Stimulated activated naive CD8-positive, alpha-beta T cell treated with anti-CD3 and anti-CD28 coated beads, Interleukin-15, amount 100 ng/mL, for 72 hours (primary cell): ENCODE data around the gene MAML2.

ENCODE experiments used
- ATAC-seq: fragments of 150-1000 bp; cut with Tn5 transposase; 2 replicates; pipeline ENCODE4 v1.10.0; 2021; ENCODE audit warnings: mild to moderate bottlenecking, moderate library complexity
- DNase-seq, 2 donors: peaks; one replicate each; pipeline ENCODE4 v3.0.0; 2021 to 2022
- H3K27ac Mint-ChIP-seq, 2 donors: one replicate each; pipeline ENCODE4 v1.8.0; 2022; ENCODE audit warnings: mild to moderate bottlenecking in 2 of 2, mixed read lengths in 2 of 2, moderate library complexity in 2 of 2
- H3K27me3 Mint-ChIP-seq: one replicate; pipeline ENCODE4 v1.8.0; 2022; ENCODE audit warnings: mixed read lengths
- H3K4me1 Mint-ChIP-seq: one replicate; pipeline ENCODE4 v1.8.0; 2022; ENCODE audit warnings: mild to moderate bottlenecking, mixed read lengths
- H3K4me3 Mint-ChIP-seq, 2 donors: one replicate each; pipeline ENCODE4 v1.8.0; 2022; ENCODE audit warnings: mild to moderate bottlenecking in 2 of 2, mixed read lengths in 2 of 2, moderate library complexity in 1 of 2
- H3K9me3 Mint-ChIP-seq, 2 donors: one replicate each; pipeline ENCODE4 v1.8.0; 2022; ENCODE audit warnings: mixed read lengths in 2 of 2

Gene MAML2

DNA sequence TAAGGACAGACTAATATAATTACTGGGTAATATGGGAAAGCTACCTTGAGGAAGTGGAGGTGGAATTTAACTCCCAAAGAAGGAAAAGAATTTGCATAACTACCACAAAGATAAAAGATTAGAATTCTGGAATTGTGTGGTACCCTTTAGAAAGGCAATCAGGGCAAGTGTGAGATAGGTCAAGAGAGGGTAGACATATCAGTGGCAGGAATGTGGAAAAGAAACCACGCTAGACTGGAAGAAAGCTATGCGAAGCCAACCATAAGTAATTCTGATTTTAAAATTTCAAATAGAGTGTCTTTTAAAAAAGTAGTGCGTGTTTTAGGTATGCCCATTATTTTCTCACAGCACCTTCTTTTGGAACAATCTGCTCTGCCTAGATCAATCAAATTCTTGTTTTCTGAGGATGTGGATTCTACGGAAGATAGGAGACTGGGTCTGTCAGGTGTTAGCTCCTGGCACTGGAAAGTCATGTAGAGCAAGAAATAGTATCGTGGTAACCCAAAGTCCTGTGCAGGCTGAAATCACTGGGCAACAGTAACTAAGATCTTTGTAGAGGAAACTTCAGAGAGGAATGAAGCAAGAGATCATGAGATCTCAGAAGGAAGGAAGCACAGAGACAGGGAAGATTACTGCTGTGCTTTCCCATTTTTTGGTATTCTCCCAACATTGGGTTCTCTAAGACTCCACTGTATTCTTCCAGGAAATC, 307.8 kb downstream of the MAML2 start:
- H3K4me1 Mint-ChIP-seq = peaks cover 38% of the 10 kb centered on the region
- H3K27ac Mint-ChIP-seq = no peak overlapping the region

GRCh38 chr11:96033599-96033998, 309.4 kb downstream of the MAML2 start:
- ATAC-seq (no peak), DNase-seq (no peak)
- no peak overlapping the region for H3K27ac Mint-ChIP-seq
- no peak overlapping the region for H3K4me3 Mint-ChIP-seq
- no peaks in the 10 kb centered on the region for H3K27me3 Mint-ChIP-seq
- no peaks in the 10 kb centered on the region for H3K9me3 Mint-ChIP-seq
- H3K4me1 Mint-ChIP-seq = peaks cover 48% of the 10 kb centered on the region

More for the DNA sequence above, 307.8 kb downstream of the MAML2 start:
- Mint-ChIP-seq H3K9me3 (no peaks in the 10 kb centered on the region), H3K27me3 (no peaks in the 10 kb centered on the region), H3K4me3 (no peak overlapping the region)
- DNase-seq (no peak), ATAC-seq (no peak)

DNA sequence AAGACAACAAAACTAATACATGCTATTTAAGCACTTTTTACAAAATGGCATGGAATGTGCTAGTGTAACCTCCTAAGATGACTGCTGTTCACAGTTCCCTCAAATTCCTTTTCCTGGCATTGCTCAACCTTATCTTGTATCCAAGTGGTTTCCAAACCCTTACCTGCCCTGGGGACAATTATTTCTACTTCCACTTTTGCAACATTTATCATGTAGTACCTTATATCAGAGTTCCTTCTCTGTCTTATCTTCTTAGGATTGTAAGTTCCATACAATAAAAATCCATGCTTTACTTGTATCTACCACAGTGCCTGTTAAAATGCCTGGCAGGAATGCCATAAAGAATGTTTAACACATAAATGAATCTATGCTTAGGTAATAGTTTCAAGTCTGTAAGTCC, 309.9 kb downstream of the MAML2 start:
- H3K27ac Mint-ChIP-seq = no peak overlapping the region
- no peaks in the 10 kb centered on the region for H3K27me3 Mint-ChIP-seq
- peaks cover 48% of the 10 kb centered on the region for H3K4me1 Mint-ChIP-seq

GRCh38 chr11:96028746-96029145, 314.2 kb downstream of the MAML2 start:
- ATAC-seq = no peak
- no peak overlapping the region for H3K27ac Mint-ChIP-seq

More for the DNA sequence above, 309.9 kb downstream of the MAML2 start:
- ATAC-seq = no peak
- no peak for DNase-seq
- Mint-ChIP-seq H3K4me3 (no peak overlapping the region), H3K9me3 (no peaks in the 10 kb centered on the region)

GRCh38 chr11:96027021-96027420, 316.0 kb downstream of the MAML2 start:
- Mint-ChIP-seq H3K4me3 (no peak overlapping the region), H3K9me3 (no peaks in the 10 kb centered on the region), H3K4me1 (peaks cover 48% of the 10 kb centered on the region), H3K27ac (no peak overlapping the region), H3K27me3 (no peaks in the 10 kb centered on the region)
- DNase-seq = no peak
- ATAC-seq = no peak

More at GRCh38 chr11:96028746-96029145, 314.2 kb downstream of the MAML2 start:
- H3K9me3 Mint-ChIP-seq = no peaks in the 10 kb centered on the region
- no peak for DNase-seq
- H3K27me3 Mint-ChIP-seq = no peaks in the 10 kb centered on the region
- peaks cover 46% of the 10 kb centered on the region for H3K4me1 Mint-ChIP-seq
- no peak overlapping the region for H3K4me3 Mint-ChIP-seq

- no peaks in the 10 kb centered on the region for H3K9me3 Mint-ChIP-seq
- no peak for DNase-seq
- no peaks in the 10 kb centered on the region for H3K27me3 Mint-ChIP-seq
- no peak overlapping the region for H3K4me3 Mint-ChIP-seq
- no peak overlapping the region for H3K27ac Mint-ChIP-seq
- H3K4me1 Mint-ChIP-seq = peaks cover 48% of the 10 kb centered on the region
- ATAC-seq = no peak
Observed at GRCh38 chr11:96026310-96026709, 316.7 kb downstream of the MAML2 start.

DNA sequence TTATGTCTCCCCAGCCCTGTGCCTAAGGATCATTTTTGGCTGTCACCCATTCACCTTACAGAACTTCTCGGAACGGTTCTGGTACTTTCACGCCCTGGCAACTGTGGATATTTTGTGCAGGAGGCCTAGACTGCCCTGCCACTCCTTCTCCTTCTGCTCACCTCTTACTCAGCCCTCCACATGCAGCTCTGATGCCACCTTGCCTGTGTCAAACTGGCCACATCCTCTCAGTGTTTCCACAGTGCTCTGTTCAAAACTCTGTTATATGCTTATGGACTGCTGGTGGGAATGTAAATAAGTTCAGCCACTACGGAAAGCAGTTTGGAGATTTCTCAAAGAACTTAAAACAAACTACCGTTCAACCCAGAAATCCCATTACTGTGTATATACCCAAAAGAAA, 318.3 kb downstream of the MAML2 start:
- Mint-ChIP-seq H3K27ac (peak overlapping the region in 1 of 2 donors; percentile 14), H3K4me1 (peaks cover 52% of the 10 kb centered on the region), H3K4me3 (no peak overlapping the region), H3K9me3 (no peaks in the 10 kb centered on the region), H3K27me3 (no peaks in the 10 kb centered on the region)
- ATAC-seq (peak; percentile 54), DNase-seq (no peak)

GRCh38 chr11:96023275-96023674, 319.7 kb downstream of the MAML2 start:
- peaks cover 47% of the 10 kb centered on the region for H3K4me1 Mint-ChIP-seq
- DNase-seq (no peak), ATAC-seq (no peak)
- H3K9me3 Mint-ChIP-seq = no peaks in the 10 kb centered on the region
- H3K4me3 Mint-ChIP-seq = no peak overlapping the region
- no peaks in the 10 kb centered on the region for H3K27me3 Mint-ChIP-seq
- H3K27ac Mint-ChIP-seq = no peak overlapping the region

DNA sequence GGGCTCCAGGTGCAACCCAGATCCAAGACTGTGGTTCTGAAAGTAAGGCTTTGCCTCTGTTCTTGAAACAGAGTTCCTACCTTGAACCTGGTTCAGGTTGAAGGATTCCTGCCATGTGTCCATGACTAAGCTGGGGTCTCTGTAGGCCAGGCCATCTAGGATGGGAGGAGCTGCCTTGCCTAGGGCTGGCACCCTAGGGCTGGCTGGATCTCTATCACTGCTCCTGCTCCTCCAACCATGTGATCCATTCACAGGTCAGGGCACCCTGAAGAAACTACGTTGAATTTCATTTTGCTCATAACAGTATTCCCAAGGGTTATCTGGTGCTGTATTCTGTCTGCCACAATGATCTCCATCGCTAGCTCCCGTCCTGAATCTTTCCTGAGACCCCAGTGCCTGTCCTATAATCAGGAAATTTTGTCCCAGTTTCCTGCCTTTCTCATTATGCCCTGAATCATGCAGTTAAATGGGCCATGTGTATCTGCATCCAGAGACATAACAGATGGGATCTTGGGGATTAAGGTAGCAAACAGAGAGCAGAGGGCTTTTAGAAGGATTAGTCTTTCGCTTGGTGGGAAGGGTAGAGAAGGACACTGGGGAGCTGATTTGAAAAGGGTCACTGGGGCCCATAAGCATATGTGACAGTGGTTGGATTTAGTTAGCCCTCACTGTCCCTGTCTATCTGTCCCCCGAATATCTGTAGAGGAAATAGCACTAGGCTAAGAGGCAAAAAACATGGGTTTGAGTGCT, 320.9 kb downstream of the MAML2 start:
- DNase-seq (no peak), ATAC-seq (no peak)
- H3K4me3 Mint-ChIP-seq = no peak overlapping the region
- H3K27ac Mint-ChIP-seq = peak overlapping the region in 1 of 2 donors; percentile 41
- H3K9me3 Mint-ChIP-seq = no peaks in the 10 kb centered on the region
- H3K4me1 Mint-ChIP-seq = peaks cover 41% of the 10 kb centered on the region
- H3K27me3 Mint-ChIP-seq = no peaks in the 10 kb centered on the region

DNA sequence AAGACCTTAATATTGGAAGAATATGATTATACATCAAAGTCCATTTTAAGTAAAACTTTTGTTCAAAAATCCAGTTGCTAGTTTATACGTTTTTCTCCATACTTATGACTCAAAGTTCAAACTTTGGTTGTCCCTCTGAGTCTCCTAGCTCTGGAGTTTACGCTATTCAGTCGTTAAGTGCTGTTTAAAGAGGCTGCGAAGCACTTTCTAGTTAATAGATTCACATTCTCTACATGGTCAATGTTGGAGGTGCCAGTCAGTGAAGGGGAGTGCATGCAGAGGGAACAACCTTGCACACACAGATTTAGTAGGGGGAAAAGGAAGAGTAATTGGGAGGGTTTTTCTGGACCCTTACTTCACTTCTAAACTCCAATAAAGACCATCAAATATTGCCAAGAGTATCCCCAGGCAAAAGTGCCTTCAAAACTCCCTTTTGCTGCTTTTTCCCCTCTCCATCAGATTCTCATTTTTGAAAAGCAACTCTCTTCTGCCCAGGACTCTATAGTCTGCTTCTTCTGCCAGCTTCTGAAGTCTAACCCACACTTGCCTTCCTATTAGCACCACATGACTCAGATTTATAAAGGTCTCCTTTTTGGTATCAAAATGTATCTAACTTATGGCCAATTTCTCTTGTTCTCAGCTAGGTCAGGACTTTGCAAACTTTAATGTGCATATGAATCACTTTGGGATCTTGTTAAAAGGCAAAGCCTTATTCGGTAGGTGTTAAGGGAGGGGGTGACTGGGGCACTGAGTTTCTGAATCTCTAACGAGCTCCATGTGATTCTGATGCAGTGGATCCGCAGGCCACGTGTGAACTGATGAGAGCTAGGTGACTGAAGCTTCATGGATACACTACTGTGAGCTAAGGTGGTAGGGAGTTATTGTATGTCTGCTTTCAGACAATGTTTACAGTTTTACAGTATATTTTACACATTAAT, 322.9 kb downstream of the MAML2 start:
- no peak overlapping the region for H3K4me3 Mint-ChIP-seq
- peaks cover 46% of the 10 kb centered on the region for H3K4me1 Mint-ChIP-seq
- ATAC-seq = peak; percentile 27
- H3K27ac Mint-ChIP-seq = no peak overlapping the region
- H3K27me3 Mint-ChIP-seq = no peaks in the 10 kb centered on the region
- no peak for DNase-seq
- H3K9me3 Mint-ChIP-seq = no peaks in the 10 kb centered on the region

DNA sequence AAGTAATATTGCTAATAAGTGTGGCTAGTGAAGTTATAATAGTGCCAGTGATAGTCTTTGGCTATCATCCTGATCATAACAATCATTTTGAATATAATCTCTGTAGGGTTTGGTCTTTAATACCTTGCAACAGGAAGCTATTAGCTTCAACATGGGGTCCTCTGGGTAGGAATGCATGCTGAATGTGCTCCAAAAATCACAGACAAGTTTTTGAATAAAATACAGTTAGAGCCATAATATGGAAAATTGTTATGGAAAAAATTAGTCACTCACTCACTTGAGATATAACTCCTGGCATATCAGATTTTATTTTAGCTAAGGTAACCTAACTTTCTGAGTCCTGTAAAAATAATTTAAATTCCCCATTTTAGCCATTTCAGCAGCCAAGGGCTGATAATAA, 323.7 kb downstream of the MAML2 start:
- Mint-ChIP-seq H3K4me3 (no peak overlapping the region), H3K27me3 (no peaks in the 10 kb centered on the region), H3K27ac (no peak overlapping the region), H3K9me3 (no peaks in the 10 kb centered on the region), H3K4me1 (peaks cover 47% of the 10 kb centered on the region)
- DNase-seq (no peak), ATAC-seq (no peak)

DNA sequence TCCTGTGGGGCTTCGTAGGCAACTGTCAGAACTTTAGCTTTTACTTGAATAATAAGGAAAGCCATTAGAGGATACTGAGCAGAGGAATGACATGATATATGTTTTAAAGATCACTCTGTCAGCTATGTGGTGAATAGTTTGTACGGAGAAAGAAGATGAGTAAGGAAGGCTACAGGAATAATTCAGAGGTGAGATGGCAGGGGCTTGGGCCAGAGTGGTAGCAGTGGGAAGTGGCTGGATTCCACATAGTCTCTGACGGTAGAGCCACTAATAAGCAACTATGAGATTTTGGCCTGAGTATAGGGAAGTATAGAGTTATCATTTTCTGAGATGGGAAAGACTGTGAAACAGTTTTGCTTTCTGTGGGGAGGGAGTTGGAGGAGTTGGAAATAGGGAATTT, 325.1 kb downstream of the MAML2 start:
- Mint-ChIP-seq H3K27me3 (no peaks in the 10 kb centered on the region), H3K27ac (no peak overlapping the region), H3K4me3 (no peak overlapping the region), H3K9me3 (no peaks in the 10 kb centered on the region), H3K4me1 (peaks cover 54% of the 10 kb centered on the region)
- DNase-seq (no peak), ATAC-seq (no peak)

GRCh38 chr11:96016978-96017502, 326.0 kb downstream of the MAML2 start:
- no peak for DNase-seq
- no peaks in the 10 kb centered on the region for H3K27me3 Mint-ChIP-seq
- ATAC-seq = no peak
- peaks cover 54% of the 10 kb centered on the region for H3K4me1 Mint-ChIP-seq
- H3K27ac Mint-ChIP-seq = no peak overlapping the region
- no peaks in the 10 kb centered on the region for H3K9me3 Mint-ChIP-seq
- H3K4me3 Mint-ChIP-seq = no peak overlapping the region

DNA sequence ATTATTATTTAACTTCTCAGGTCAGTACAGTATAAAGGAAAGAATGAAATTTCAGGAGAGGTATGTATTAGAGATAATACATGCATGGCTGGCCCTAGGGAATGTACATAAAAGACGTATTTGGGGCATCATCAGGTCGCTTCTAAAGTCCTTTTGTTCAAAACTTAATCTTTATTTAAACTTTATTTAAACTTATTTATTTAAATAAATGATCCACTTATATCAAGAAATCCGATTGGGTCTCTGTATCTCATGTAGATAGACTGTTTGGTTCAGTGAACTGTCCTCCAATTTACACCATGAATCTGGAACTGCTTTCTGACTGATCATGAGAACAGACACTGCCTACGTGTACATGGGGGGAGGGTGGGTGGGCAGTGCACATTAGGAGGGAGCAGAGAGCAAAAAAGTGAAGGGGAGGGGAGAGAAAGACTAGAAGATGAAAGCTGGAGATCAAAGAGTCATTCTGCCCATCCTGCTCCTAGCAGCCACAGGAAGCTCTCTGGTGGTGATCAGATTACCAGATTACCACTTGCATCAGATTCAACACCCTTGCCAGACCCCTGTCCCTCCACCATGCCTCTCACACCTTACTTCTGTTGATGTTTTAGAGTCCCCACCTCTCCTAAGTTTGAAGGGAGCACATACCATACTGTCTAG, 327.0 kb downstream of the MAML2 start:
- Mint-ChIP-seq H3K9me3 (no peaks in the 10 kb centered on the region), H3K27ac (peak overlapping the region; percentile 65 to 93), H3K4me1 (peaks cover 63% of the 10 kb centered on the region), H3K27me3 (no peaks in the 10 kb centered on the region), H3K4me3 (peak overlapping the region in 1 of 2 donors; percentile 54)
- DNase-seq = peak; percentile 30 to 53
- peak; percentile 70 for ATAC-seq

DNA sequence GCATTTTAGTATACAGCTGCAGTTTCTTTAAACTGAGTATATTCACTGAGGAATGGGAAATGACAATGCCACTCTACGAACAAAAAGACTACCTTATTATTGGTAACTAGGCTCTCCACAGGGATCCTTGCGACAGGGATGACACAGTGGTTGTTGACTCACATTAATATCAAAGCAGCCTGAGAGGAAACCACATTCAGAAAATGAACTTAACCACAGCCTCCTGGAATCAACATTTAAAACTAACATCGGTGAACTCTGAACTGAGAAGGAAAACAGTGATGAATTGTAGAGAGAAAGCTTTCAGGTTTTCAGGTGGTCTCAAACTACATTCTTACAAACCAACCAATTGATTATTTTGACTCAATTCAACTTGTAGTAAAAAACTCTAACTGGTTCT, 328.8 kb downstream of the MAML2 start:
- peaks cover 53% of the 10 kb centered on the region for H3K4me1 Mint-ChIP-seq
- H3K9me3 Mint-ChIP-seq = no peaks in the 10 kb centered on the region
- peak overlapping the region; percentile 82 to 92 for H3K27ac Mint-ChIP-seq
- H3K27me3 Mint-ChIP-seq = no peaks in the 10 kb centered on the region
- peak overlapping the region; percentile 66 for H3K4me3 Mint-ChIP-seq
- peak; percentile 36 to 56 for DNase-seq
- peak; percentile 83 for ATAC-seq
